GM18517 (cell line): Measurements from ENCODE around the gene SLC30A1.
A peak's percentile ranks its signal among the peaks of the same experiment; 100 is the strongest.
"Not testable (repeated sequence)": the region's sequence is repeated elsewhere in the genome, so short reads cannot be mapped to it uniquely, and the experiment has no call there.

Experiments used
- ATAC-seq: cut with Tn5 transposase; IDR thresholded peaks from one replicate; pipeline ENCODE4 v1.9.1; 2021; ENCODE audit warnings: mild to moderate bottlenecking, moderate library complexity; ENCODE audit not compliant: unreplicated experiment

SLC30A1 gene

GRCh38 chr1:211549092-211549711 is 29.8 kb downstream of the SLC30A1 start:
- no peak for ATAC-seq

GRCh38 chr1:211548321-211549091 is 30.5 kb downstream of the SLC30A1 start:
- no peak for ATAC-seq

GRCh38 chr1:211547710-211548109 is 31.3 kb downstream of the SLC30A1 start:
- ATAC-seq, result no peak

GRCh38 chr1:211546543-211546942 is 32.4 kb downstream of the SLC30A1 start:
- ATAC-seq, result no peak

GRCh38 chr1:211543025-211543424 is 35.9 kb downstream of the SLC30A1 start:
- ATAC-seq, result no peak

- ATAC-seq, result no peak
Observed at GRCh38 chr1:211541720-211542477, 37.1 kb downstream of the SLC30A1 start.

- no peak for ATAC-seq
Observed at GRCh38 chr1:211541278-211541677, 37.7 kb downstream of the SLC30A1 start.

GRCh38 chr1:211540824-211541223 is 38.1 kb downstream of the SLC30A1 start:
- ATAC-seq, result not testable (repeated sequence)

GRCh38 chr1:211538287-211538686 is 40.7 kb downstream of the SLC30A1 start:
- no peak for ATAC-seq

GRCh38 chr1:211537253-211537652 is 41.7 kb downstream of the SLC30A1 start:
- no peak for ATAC-seq

GRCh38 chr1:211536606-211537005 is 42.4 kb downstream of the SLC30A1 start:
- no peak for ATAC-seq

- no peak for ATAC-seq
Observed at GRCh38 chr1:211535346-211535745, 43.6 kb downstream of the SLC30A1 start.

GRCh38 chr1:211534545-211535291 is 44.2 kb downstream of the SLC30A1 start:
- ATAC-seq, result no peak

- ATAC-seq, result no peak
Observed at GRCh38 chr1:211532088-211532444, 46.9 kb downstream of the SLC30A1 start.

GRCh38 chr1:211531194-211532087 is 47.5 kb downstream of the SLC30A1 start:
- ATAC-seq, result no peak

- ATAC-seq, result no peak
Observed at GRCh38 chr1:211530102-211530501, 48.9 kb downstream of the SLC30A1 start.

GRCh38 chr1:211529453-211529852 is 49.5 kb downstream of the SLC30A1 start:
- no peak for ATAC-seq

GRCh38 chr1:211529011-211529410 is 50.0 kb downstream of the SLC30A1 start:
- no peak for ATAC-seq

- ATAC-seq, result no peak
Observed at GRCh38 chr1:211527888-211528287, 51.1 kb downstream of the SLC30A1 start.

- ATAC-seq, result peak; percentile 77
Observed at GRCh38 chr1:211527006-211527405, 52.0 kb downstream of the SLC30A1 start.
